ENCODE results near the gene SMG1.

GRCh38 chr16:18948372-18949020 lies 22.3 kb upstream of the SMG1 start:
- TF ChIP-seq, protein P1, sequence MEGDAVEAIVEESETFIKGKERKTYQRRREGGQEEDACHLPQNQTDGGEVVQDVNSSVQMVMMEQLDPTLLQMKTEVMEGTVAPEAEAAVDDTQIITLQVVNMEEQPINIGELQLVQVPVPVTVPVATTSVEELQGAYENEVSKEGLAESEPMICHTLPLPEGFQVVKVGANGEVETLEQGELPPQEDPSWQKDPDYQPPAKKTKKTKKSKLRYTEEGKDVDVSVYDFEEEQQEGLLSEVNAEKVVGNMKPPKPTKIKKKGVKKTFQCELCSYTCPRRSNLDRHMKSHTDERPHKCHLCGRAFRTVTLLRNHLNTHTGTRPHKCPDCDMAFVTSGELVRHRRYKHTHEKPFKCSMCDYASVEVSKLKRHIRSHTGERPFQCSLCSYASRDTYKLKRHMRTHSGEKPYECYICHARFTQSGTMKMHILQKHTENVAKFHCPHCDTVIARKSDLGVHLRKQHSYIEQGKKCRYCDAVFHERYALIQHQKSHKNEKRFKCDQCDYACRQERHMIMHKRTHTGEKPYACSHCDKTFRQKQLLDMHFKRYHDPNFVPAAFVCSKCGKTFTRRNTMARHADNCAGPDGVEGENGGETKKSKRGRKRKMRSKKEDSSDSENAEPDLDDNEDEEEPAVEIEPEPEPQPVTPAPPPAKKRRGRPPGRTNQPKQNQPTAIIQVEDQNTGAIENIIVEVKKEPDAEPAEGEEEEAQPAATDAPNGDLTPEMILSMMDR (CRISPR knock-in tag; IDR thresholded peaks at IDR 0.05), result no peak
- TF ChIP-seq U2AF1 (optimal IDR thresholded peaks at IDR 0.05; ENCODE audit: low read depth, low read length) (no peak), STAT5B (CRISPR knock-in tag; IDR thresholded peaks at IDR 0.05) (no peak), ZNF800 (CRISPR knock-in tag; IDR thresholded peaks at IDR 0.05) (no peak), ZNF329 (CRISPR knock-in tag; IDR thresholded peaks at IDR 0.05; ENCODE audit: low read depth) (no peak), ATM (IDR thresholded peaks at IDR 0.05; ENCODE audit: borderline replicate concordance) (no peak), ZNF432 (CRISPR knock-in tag; IDR thresholded peaks at IDR 0.05; ENCODE audit: borderline replicate concordance) (no peak), FOXM1 (CRISPR knock-in tag; IDR thresholded peaks at IDR 0.05) (no peak)
- TF ChIP-seq, protein P2, sequence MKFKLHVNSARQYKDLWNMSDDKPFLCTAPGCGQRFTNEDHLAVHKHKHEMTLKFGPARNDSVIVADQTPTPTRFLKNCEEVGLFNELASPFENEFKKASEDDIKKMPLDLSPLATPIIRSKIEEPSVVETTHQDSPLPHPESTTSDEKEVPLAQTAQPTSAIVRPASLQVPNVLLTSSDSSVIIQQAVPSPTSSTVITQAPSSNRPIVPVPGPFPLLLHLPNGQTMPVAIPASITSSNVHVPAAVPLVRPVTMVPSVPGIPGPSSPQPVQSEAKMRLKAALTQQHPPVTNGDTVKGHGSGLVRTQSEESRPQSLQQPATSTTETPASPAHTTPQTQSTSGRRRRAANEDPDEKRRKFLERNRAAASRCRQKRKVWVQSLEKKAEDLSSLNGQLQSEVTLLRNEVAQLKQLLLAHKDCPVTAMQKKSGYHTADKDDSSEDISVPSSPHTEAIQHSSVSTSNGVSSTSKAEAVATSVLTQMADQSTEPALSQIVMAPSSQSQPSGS (CRISPR knock-in tag; IDR thresholded peaks at IDR 0.05), result no peak
